Fibroblast of lung (primary cell): Measurements from ENCODE around the gene FRY.

Experiments
- EZH2 ChIP-seq: IDR thresholded peaks from 2 replicates; pipeline ENCODE4 v1.5.1; 2012; ENCODE audit warnings: low read length, control low read depth, mild to moderate bottlenecking; ENCODE audit errors: missing control alignments
- TF ChIP-seq, protein P1 (sequence below), 2 donors: IDR thresholded peaks in 1 of 2; conservative IDR thresholded peaks in 1 of 2; 1 replicate in 1 of 2; 2 replicates in 1 of 2; pipeline ENCODE4 v1.5.1; 2011 to 2012; ENCODE audit warnings: low read length in 2 of 2, control low read depth in 1 of 2, inconsistent platforms in 1 of 2, low read depth in 1 of 2, mild to moderate bottlenecking in 1 of 2

- TF ChIP-seq, protein P1, sequence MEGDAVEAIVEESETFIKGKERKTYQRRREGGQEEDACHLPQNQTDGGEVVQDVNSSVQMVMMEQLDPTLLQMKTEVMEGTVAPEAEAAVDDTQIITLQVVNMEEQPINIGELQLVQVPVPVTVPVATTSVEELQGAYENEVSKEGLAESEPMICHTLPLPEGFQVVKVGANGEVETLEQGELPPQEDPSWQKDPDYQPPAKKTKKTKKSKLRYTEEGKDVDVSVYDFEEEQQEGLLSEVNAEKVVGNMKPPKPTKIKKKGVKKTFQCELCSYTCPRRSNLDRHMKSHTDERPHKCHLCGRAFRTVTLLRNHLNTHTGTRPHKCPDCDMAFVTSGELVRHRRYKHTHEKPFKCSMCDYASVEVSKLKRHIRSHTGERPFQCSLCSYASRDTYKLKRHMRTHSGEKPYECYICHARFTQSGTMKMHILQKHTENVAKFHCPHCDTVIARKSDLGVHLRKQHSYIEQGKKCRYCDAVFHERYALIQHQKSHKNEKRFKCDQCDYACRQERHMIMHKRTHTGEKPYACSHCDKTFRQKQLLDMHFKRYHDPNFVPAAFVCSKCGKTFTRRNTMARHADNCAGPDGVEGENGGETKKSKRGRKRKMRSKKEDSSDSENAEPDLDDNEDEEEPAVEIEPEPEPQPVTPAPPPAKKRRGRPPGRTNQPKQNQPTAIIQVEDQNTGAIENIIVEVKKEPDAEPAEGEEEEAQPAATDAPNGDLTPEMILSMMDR (conservative IDR thresholded peaks at IDR 0.05 in 1 of 2, IDR thresholded peaks at IDR 0.05 in 1 of 2; ENCODE audit: low read depth in 1 of 2, low read length in 2 of 2), result no peak
- TF ChIP-seq EZH2, result no peak
Observed at GRCh38 chr13:32031815-32032370, 319 bp downstream of the FRY start.
